ENCODE results near the gene SYNE2. TPM values are rescaled to one million over a fixed set of nuclear protein-coding genes. Genes with fewer than 3 reads are reported as not detected.
A peak's percentile ranks its signal among the peaks of the same experiment; 100 is the strongest.

The SYNE2 gene
- total and polyA plus RNA-seq, 4 donors: 12.0 to 79.9 (median 19.5) TPM

DNA sequence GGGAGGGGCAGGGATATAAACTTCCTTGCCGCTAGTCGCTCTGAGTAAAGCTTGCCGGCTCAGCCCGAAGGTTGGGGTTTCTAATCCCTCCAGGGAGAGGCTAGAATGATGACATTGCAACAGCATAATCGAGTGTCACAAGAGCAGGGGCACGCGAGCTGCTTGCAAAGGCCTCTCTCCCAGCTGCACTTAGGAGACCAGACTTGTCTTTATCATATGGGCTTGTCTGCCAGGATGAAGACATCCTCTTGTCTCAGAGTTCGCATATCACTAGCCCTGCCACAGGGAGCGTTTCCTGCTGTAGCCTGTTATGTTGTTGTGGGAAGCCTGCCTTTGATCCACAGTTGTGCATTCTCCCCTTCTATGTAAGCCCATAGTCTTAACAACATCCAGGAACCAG, 261.4 kb downstream of the SYNE2 start:
- peaks cover 0 to 4% (median 2%) of the 10 kb centered on the region in 4 donors for H3K36me3 ChIP-seq (ENCODE audit: control insufficient read depth in 4 of 4, insufficient read depth in 3 of 4, low read depth in 1 of 4, low read length in 3 of 4)
- 28% methylated on average over 9 of the region's 9 CpGs for WGBS
- DNase-seq (ENCODE audit: low spot score): no peak
- H3K27me3 ChIP-seq (ENCODE audit: control insufficient read depth in 4 of 4, insufficient read depth in 4 of 4, low read length in 3 of 4): no peaks in the 10 kb centered on the region
- H3K9ac ChIP-seq (ENCODE audit: low read depth in 1 of 2, low read length in 2 of 2): peak overlapping the region; percentile 70 to 83
- H3K9me3 ChIP-seq (ENCODE audit: control insufficient read depth in 4 of 4, low read length in 3 of 4): no peaks in the 10 kb centered on the region
- peak overlapping the region; percentile 40 to 80 (median 50) for H3K4me3 ChIP-seq (ENCODE audit: low read depth in 1 of 3, low read length in 3 of 3)
- TF ChIP-seq TAF1 (conservative IDR thresholded peaks at IDR 0.05): no peak
- TF ChIP-seq GABPA (IDR thresholded peaks at IDR 0.05 in 1 of 2, conservative IDR thresholded peaks at IDR 0.05 in 1 of 2): no peak
- TF ChIP-seq, protein P1, sequence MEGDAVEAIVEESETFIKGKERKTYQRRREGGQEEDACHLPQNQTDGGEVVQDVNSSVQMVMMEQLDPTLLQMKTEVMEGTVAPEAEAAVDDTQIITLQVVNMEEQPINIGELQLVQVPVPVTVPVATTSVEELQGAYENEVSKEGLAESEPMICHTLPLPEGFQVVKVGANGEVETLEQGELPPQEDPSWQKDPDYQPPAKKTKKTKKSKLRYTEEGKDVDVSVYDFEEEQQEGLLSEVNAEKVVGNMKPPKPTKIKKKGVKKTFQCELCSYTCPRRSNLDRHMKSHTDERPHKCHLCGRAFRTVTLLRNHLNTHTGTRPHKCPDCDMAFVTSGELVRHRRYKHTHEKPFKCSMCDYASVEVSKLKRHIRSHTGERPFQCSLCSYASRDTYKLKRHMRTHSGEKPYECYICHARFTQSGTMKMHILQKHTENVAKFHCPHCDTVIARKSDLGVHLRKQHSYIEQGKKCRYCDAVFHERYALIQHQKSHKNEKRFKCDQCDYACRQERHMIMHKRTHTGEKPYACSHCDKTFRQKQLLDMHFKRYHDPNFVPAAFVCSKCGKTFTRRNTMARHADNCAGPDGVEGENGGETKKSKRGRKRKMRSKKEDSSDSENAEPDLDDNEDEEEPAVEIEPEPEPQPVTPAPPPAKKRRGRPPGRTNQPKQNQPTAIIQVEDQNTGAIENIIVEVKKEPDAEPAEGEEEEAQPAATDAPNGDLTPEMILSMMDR (IDR thresholded peaks at IDR 0.05; ENCODE audit: low read depth, low read length, missing input control): no peak
- TF ChIP-seq HNF4A (conservative IDR thresholded peaks at IDR 0.05): peak in 1 of 2 donors; percentile 14
- no peak for TF ChIP-seq EGR1 (IDR thresholded peaks at IDR 0.05; ENCODE audit: low read depth in 2 of 2)
- TF ChIP-seq, protein P2, sequence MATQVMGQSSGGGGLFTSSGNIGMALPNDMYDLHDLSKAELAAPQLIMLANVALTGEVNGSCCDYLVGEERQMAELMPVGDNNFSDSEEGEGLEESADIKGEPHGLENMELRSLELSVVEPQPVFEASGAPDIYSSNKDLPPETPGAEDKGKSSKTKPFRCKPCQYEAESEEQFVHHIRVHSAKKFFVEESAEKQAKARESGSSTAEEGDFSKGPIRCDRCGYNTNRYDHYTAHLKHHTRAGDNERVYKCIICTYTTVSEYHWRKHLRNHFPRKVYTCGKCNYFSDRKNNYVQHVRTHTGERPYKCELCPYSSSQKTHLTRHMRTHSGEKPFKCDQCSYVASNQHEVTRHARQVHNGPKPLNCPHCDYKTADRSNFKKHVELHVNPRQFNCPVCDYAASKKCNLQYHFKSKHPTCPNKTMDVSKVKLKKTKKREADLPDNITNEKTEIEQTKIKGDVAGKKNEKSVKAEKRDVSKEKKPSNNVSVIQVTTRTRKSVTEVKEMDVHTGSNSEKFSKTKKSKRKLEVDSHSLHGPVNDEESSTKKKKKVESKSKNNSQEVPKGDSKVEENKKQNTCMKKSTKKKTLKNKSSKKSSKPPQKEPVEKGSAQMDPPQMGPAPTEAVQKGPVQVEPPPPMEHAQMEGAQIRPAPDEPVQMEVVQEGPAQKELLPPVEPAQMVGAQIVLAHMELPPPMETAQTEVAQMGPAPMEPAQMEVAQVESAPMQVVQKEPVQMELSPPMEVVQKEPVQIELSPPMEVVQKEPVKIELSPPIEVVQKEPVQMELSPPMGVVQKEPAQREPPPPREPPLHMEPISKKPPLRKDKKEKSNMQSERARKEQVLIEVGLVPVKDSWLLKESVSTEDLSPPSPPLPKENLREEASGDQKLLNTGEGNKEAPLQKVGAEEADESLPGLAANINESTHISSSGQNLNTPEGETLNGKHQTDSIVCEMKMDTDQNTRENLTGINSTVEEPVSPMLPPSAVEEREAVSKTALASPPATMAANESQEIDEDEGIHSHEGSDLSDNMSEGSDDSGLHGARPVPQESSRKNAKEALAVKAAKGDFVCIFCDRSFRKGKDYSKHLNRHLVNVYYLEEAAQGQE (IDR thresholded peaks at IDR 0.05): peak; percentile 41
- TF ChIP-seq YY1 (IDR thresholded peaks at IDR 0.05): peak; percentile 35
- H3K4me1 ChIP-seq (ENCODE audit: control insufficient read depth in 4 of 4, insufficient read depth in 4 of 4, low read length in 3 of 4): peaks cover 0 to 29% (median 8%) of the 10 kb centered on the region in 4 donors
- peak overlapping the region; percentile 95 to 96 for H3K27ac ChIP-seq (ENCODE audit: low read depth in 1 of 2, low read length in 2 of 2)

- no peak overlapping the region for H3K4me3 ChIP-seq (ENCODE audit: low read depth in 1 of 3, low read length in 3 of 3)
- peaks cover 0 to 23% (median 8%) of the 10 kb centered on the region in 4 donors for H3K4me1 ChIP-seq (ENCODE audit: control insufficient read depth in 4 of 4, insufficient read depth in 4 of 4, low read length in 3 of 4)
- DNase-seq (ENCODE audit: low spot score): no peak
- peak overlapping the region; percentile 95 to 96 for H3K27ac ChIP-seq (ENCODE audit: low read depth in 1 of 2, low read length in 2 of 2)
- H3K9ac ChIP-seq (ENCODE audit: low read depth in 1 of 2, low read length in 2 of 2): no peak overlapping the region
- WGBS: 96% methylated on average over 7 of the region's 7 CpGs
- H3K36me3 ChIP-seq (ENCODE audit: control insufficient read depth in 4 of 4, insufficient read depth in 3 of 4, low read depth in 1 of 4, low read length in 3 of 4): peaks cover 4 to 10% (median 8%) of the 10 kb centered on the region in 4 donors
- TF ChIP-seq TAF1 (conservative IDR thresholded peaks at IDR 0.05) (no peak), FOXA1 (IDR thresholded peaks at IDR 0.05) (no peak), ATF3 (IDR thresholded peaks at IDR 0.05) (no peak), YY1 (IDR thresholded peaks at IDR 0.05) (no peak), FOXA2 (IDR thresholded peaks at IDR 0.05) (no peak), HNF4A (conservative IDR thresholded peaks at IDR 0.05) (no peak), RAD21 (IDR thresholded peaks at IDR 0.05) (no peak), RXRA (IDR thresholded peaks at IDR 0.05) (no peak), MAX (IDR thresholded peaks at IDR 0.05) (no peak), EGR1 (IDR thresholded peaks at IDR 0.05; ENCODE audit: low read depth in 2 of 2) (no peak), NR2F2 (IDR thresholded peaks at IDR 0.05) (no peak), JUND (IDR thresholded peaks at IDR 0.05) (no peak), SP1 (IDR thresholded peaks at IDR 0.05) (no peak), GABPA (IDR thresholded peaks at IDR 0.05 in 1 of 2, conservative IDR thresholded peaks at IDR 0.05 in 1 of 2) (no peak)
- TF ChIP-seq, protein P2 (IDR thresholded peaks at IDR 0.05): no peak
- TF ChIP-seq, protein P3, sequence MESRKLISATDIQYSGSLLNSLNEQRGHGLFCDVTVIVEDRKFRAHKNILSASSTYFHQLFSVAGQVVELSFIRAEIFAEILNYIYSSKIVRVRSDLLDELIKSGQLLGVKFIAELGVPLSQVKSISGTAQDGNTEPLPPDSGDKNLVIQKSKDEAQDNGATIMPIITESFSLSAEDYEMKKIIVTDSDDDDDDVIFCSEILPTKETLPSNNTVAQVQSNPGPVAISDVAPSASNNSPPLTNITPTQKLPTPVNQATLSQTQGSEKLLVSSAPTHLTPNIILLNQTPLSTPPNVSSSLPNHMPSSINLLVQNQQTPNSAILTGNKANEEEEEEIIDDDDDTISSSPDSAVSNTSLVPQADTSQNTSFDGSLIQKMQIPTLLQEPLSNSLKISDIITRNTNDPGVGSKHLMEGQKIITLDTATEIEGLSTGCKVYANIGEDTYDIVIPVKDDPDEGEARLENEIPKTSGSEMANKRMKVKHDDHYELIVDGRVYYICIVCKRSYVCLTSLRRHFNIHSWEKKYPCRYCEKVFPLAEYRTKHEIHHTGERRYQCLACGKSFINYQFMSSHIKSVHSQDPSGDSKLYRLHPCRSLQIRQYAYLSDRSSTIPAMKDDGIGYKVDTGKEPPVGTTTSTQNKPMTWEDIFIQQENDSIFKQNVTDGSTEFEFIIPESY (IDR thresholded peaks at IDR 0.05): no peak
- TF ChIP-seq, protein P1 (IDR thresholded peaks at IDR 0.05; ENCODE audit: low read depth, low read length, missing input control): no peak
- H3K9me3 ChIP-seq (ENCODE audit: control insufficient read depth in 4 of 4, low read length in 3 of 4): no peaks in the 10 kb centered on the region
- no peaks in the 10 kb centered on the region for H3K27me3 ChIP-seq (ENCODE audit: control insufficient read depth in 4 of 4, insufficient read depth in 4 of 4, low read length in 3 of 4)
These were observed 262.0 kb downstream of the SYNE2 start for GRCh38 chr14:64114796-64115195.

Data from liver (tissue), 9 donors.